HG02678 (cell line): Measurements from ENCODE around the gene TMEM234.

Experiments
- ATAC-seq: cut with Tn5 transposase; IDR thresholded peaks from one replicate; pipeline ENCODE4 v1.9.1; 2021; ENCODE audit warnings: mild to moderate bottlenecking, moderate library complexity; ENCODE audit not compliant: unreplicated experiment

TMEM234 gene

GRCh38 chr1:32180186-32181060, 41.7 kb downstream of the TMEM234 start:
- no peak for ATAC-seq

GRCh38 chr1:32179443-32180185, 42.5 kb downstream of the TMEM234 start, which contains the start of gene TXLNA:
Gene TXLNA (plus strand): TSS chr1:32179675. CDS start chr1:32180346, 671 bp downstream.
- peak; percentile 88 for ATAC-seq

- ATAC-seq, result no peak
These were observed 43.0 kb downstream of the TMEM234 start for GRCh38 chr1:32179193-32179442.

- no peak for ATAC-seq
These were observed 43.6 kb downstream of the TMEM234 start for GRCh38 chr1:32178380-32179192.

GRCh38 chr1:32172621-32173245, 49.4 kb downstream of the TMEM234 start:
- ATAC-seq, result no peak

- no peak for ATAC-seq
These were observed 51.2 kb downstream of the TMEM234 start for GRCh38 chr1:32170991-32171390.
